BJ (cell line): ENCODE data around the gene C1orf105. TPM values are rescaled to one million over a fixed set of nuclear protein-coding genes. Genes with fewer than 3 reads are reported as not detected.

Experiments used
- CTCF ChIA-PET: fragments of 350-600 bp; formaldehyde crosslinking; extraction: SDS; loops from one replicate; lab custom pipeline; 2021; ENCODE audit warnings: antibody characterized with exemption, inconsistent platforms; lab: Yijun Ruan, JAX
- POLR2A ChIA-PET: fragments of 300-600 bp; sonication (Branson Sonifier 250); formaldehyde crosslinking; extraction: SDS; loops from one replicate; lab custom pipeline; 2021; ENCODE audit warnings: antibody characterized with exemption; lab: Charles Lee
- DNase-seq: peaks from one replicate; pipeline ENCODE4 v3.0.0-alpha.2; 2011; ENCODE audit warnings: low read depth
- H3K27me3 ChIP-seq: 2 replicates; pipeline ENCODE4 v1.6.0; 2011; ENCODE audit warnings: low read length; ENCODE audit not compliant: control insufficient read depth, insufficient read depth
- H3K36me3 ChIP-seq: 2 replicates; pipeline ENCODE4 v1.5.1; 2011; ENCODE audit warnings: low read length; ENCODE audit not compliant: control insufficient read depth, insufficient read depth
- H3K4me3 ChIP-seq: 2 replicates; pipeline ENCODE4 v1.5.1; 2011; ENCODE audit warnings: low read depth, mild to moderate bottlenecking, control low read depth, low read length
- polyA plus RNA-seq: library from polyadenylated mRNA; depleted of rRNA; stranded (reverse); fragments of >200 nt; gene quantifications from 2 replicates; pipeline ENCODE4 v1.2.3, GENCODE V29; 2011
- TF ChIP-seq, protein P1 (sequence below): IDR thresholded peaks from 2 replicates; pipeline ENCODE4 v1.5.1; 2011; ENCODE audit warnings: low read depth, mild to moderate bottlenecking, control low read depth, inconsistent platforms, low read length, moderate library complexity; ENCODE audit not compliant: insufficient read depth

Gene C1orf105
- polyA plus RNA-seq, 1 experiment, result not detected

DNA sequence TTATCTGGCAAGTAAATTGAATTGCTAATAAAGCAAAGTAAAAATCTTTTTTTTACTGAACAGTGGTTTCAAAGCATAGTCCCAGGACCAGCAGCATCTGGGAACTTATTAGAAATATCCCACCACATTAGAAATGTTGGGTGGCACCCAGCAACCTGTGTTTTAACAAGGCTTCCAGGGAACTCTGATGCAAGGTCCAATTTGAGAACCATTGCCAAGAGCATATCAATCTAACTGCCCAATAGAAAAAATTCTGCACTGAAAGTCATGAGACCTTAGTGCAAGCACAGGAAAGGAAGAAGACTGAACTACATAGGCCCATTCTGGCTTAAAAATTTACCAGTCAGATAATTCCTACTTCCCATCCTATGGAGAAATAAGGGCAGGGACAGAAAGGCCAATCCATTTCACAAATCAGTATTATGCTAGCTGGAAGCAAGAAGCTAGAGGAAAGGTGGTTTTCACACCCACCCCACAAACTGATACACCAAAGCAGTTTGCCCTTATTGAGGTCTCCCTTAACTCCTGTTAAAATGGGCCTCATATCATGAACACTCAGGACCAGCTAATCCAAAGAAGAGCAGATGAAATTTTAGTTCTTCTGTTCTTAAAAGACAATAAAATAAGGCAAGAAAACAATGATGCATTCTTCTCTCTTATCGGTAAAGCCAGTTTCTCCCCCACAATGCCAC, 17.5 kb upstream of the C1orf105 start:
- H3K4me3 ChIP-seq, result no peak overlapping the region
- H3K27me3 ChIP-seq, result no peaks in the 10 kb centered on the region
- no peak for DNase-seq
- ChIA-PET POLR2A (no interaction called here), CTCF (interaction anchor here (0.9 to 1.6 kb wide), 4 partner anchors 13 to 312 kb away, joined by 3 to 4 read pairs (median 3); partner anchors contain the start of gene PIGC)
- no peaks in the 10 kb centered on the region for H3K36me3 ChIP-seq
- TF ChIP-seq, protein P1, sequence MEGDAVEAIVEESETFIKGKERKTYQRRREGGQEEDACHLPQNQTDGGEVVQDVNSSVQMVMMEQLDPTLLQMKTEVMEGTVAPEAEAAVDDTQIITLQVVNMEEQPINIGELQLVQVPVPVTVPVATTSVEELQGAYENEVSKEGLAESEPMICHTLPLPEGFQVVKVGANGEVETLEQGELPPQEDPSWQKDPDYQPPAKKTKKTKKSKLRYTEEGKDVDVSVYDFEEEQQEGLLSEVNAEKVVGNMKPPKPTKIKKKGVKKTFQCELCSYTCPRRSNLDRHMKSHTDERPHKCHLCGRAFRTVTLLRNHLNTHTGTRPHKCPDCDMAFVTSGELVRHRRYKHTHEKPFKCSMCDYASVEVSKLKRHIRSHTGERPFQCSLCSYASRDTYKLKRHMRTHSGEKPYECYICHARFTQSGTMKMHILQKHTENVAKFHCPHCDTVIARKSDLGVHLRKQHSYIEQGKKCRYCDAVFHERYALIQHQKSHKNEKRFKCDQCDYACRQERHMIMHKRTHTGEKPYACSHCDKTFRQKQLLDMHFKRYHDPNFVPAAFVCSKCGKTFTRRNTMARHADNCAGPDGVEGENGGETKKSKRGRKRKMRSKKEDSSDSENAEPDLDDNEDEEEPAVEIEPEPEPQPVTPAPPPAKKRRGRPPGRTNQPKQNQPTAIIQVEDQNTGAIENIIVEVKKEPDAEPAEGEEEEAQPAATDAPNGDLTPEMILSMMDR, result no peak

DNA sequence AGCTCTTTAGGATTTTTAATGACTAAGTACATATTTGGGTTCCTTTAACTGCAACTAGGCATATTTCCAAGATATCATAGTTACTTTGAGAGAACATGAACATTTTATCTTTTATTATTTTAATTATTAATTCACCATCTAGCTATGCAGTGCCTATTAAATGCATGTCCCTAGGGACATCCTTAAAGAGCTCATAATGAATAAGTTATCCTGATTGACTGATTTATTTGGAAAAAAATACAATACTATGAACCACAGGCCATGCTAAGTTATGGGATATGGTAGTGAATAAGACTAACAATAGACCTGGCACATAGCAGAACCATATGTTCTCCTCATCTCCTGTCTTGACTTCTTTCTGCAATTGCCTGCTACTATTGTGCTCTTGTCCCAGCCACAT, 16.4 kb upstream of the C1orf105 start:
- no peaks in the 10 kb centered on the region for H3K27me3 ChIP-seq
- no peak for DNase-seq
- CTCF ChIA-PET, result interaction anchor here (0.9 kb wide), 2 partner anchors 26 to 40 kb away, joined by 3 read pairs; partner anchors contain the start of gene PIGC
- no peaks in the 10 kb centered on the region for H3K36me3 ChIP-seq
- TF ChIP-seq, protein P1, result no peak
- no peak overlapping the region for H3K4me3 ChIP-seq
- POLR2A ChIA-PET, result interaction anchor here (0.5 kb wide), 1 partner anchor 55 kb away, joined by 6 read pairs; no protein-coding TSS in a partner anchor

DNA sequence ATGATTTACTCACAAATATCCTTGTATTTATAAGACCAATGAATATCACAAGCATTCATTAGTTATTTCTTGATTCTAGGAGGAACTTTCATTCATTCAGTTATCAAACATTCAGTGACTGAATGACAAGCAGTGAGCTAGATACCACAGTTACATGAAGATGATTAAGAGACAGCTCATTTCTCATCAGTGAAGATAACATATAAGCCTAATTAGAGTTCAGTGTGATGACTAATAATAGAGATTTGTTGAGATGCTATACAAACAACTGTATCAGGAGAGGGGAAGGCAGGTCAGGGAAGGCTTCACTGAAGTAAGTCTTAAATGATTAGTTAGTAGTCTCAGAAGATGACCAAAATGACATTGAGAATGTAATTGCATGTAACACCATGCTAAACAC, 14.6 kb upstream of the C1orf105 start:
- H3K4me3 ChIP-seq, result no peak overlapping the region
- CTCF ChIA-PET, result interaction anchor here (0.6 kb wide), 1 partner anchor 9 kb away, joined by 3 read pairs; no protein-coding TSS in a partner anchor
- DNase-seq, result no peak
- TF ChIP-seq, protein P1, result no peak
- no peaks in the 10 kb centered on the region for H3K27me3 ChIP-seq
- POLR2A ChIA-PET, result no interaction called here
- no peaks in the 10 kb centered on the region for H3K36me3 ChIP-seq

DNA sequence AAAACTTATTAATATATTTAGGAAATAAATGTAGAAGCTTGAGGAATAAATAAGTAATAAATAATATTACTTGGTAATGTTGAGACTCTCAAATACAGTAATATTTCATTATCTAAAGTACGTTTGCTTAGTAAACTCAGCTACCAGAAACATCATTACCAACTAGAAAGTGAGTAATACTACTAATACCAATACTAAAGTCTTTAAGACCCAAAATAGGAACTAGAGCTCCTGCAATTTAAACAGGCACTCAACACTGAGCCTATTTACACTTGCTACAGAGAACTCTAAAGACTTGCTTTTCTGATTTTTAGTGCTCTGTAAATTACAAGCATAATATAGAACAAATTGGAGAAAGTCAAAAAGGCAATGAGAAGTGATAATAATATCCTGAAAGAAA, 13.5 kb upstream of the C1orf105 start:
- no peak overlapping the region for H3K4me3 ChIP-seq
- no peaks in the 10 kb centered on the region for H3K36me3 ChIP-seq
- ChIA-PET POLR2A (no interaction called here), CTCF (no interaction called here)
- no peaks in the 10 kb centered on the region for H3K27me3 ChIP-seq
- TF ChIP-seq, protein P1, result no peak
- no peak for DNase-seq

DNA sequence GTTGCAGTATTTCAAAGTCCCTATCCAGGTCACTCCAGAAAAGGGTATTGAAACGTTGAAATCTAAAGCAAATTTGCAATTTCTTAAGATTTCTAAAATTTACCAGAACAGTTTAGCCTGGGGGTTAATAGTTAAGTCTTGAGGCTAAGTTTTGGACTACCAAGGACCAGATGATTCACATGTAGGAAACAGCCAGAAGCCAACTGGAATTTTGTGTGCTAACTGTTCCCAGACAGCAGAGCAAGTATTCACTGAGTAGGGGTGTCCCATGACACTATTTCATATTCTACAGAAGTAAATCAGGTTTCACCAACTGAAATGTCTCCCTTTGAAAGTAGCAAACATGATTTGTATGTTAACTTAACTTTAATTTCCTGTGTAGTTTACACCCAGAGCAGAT, 11.5 kb upstream of the C1orf105 start:
- DNase-seq, result peak; percentile 43
- ChIA-PET CTCF (interaction anchor here (0.8 kb wide), 1 partner anchor 10 kb away, joined by 4 read pairs; no protein-coding TSS in a partner anchor), POLR2A (no interaction called here)
- TF ChIP-seq, protein P1, result no peak
- no peaks in the 10 kb centered on the region for H3K36me3 ChIP-seq
- no peak overlapping the region for H3K4me3 ChIP-seq
- H3K27me3 ChIP-seq, result no peaks in the 10 kb centered on the region
